HepG2 (cell line): ENCODE data around the gene HES2.

Experiments used
- CREM ChIP-seq, 2 experiments: sonication (generic) in 1 of 2; formaldehyde crosslinking in 1 of 2; IDR thresholded peaks; 2 replicates each; pipeline versions ENCODE4 v1.4.0 to v1.6.1; 2016 to 2020; ENCODE audit warnings: antibody characterized with exemption in 1 of 2, mild to moderate bottlenecking in 1 of 2, missing genetic modification reagents in 1 of 2
- DPF2 ChIP-seq: sonication (generic); formaldehyde crosslinking; IDR thresholded peaks from 2 replicates; pipeline ENCODE4 v1.4.0; 2020; ENCODE audit warnings: mild to moderate bottlenecking, low read depth, missing genetic modification reagents, borderline replicate concordance
- EZH2 ChIP-seq: conservative IDR thresholded peaks from 2 replicates; pipeline ENCODE4 v1.6.1; 2012; ENCODE audit warnings: mild to moderate bottlenecking, low read depth, low read length, moderate library complexity
- KDM1A ChIP-seq: IDR thresholded peaks from 2 replicates; pipeline ENCODE4 v1.6.1; 2016; ENCODE audit warnings: missing compliant biosample characterization
- POLR2A ChIP-seq, 2 experiments: IDR thresholded peaks; 2 replicates each; pipeline ENCODE4 v1.6.1; 2011; ENCODE audit warnings: low read depth in 2 of 2, low read length in 2 of 2, mild to moderate bottlenecking in 1 of 2, moderate library complexity in 1 of 2; ENCODE audit not compliant: insufficient read depth in 1 of 2
- SIX4 ChIP-seq: sonication (generic); formaldehyde crosslinking; IDR thresholded peaks from 2 replicates; pipeline ENCODE4 v1.4.0; 2020; ENCODE audit warnings: missing genetic modification reagents
- ZNF12 ChIP-seq: sonication (generic); formaldehyde crosslinking; IDR thresholded peaks from 2 replicates; pipeline ENCODE4 v1.5.0; 2020; ENCODE audit warnings: missing genetic modification reagents
- ZNF460 ChIP-seq: sonication (generic); formaldehyde crosslinking; IDR thresholded peaks from 2 replicates; pipeline ENCODE4 v1.5.1; 2020; ENCODE audit warnings: missing genetic modification reagents, mild to moderate bottlenecking, borderline replicate concordance
- TF ChIP-seq, protein P1 (sequence below): sonication (generic); formaldehyde crosslinking; IDR thresholded peaks from 2 replicates; pipeline ENCODE4 v1.5.0; 2020; ENCODE audit warnings: mild to moderate bottlenecking, missing genetic modification reagents, moderate library complexity
- TF ChIP-seq, protein P2 (sequence below): sonication (generic); formaldehyde crosslinking; IDR thresholded peaks from 2 replicates; pipeline ENCODE4 v1.5.0; 2020; ENCODE audit warnings: mild to moderate bottlenecking, missing genetic modification reagents
- TF ChIP-seq, protein P3 (sequence below), 2 experiments: sonication (generic) in 1 of 2; formaldehyde crosslinking in 1 of 2; IDR thresholded peaks; 2 replicates each; pipeline versions ENCODE4 v1.5.1 to v1.6.1; 2011 to 2020; ENCODE audit warnings: borderline replicate concordance in 1 of 2, low read depth in 1 of 2, low read length in 1 of 2, mild to moderate bottlenecking in 1 of 2, missing genetic modification reagents in 1 of 2, moderate library complexity in 1 of 2
- TF ChIP-seq, protein P4 (sequence below): sonication (generic); formaldehyde crosslinking; IDR thresholded peaks from 2 replicates; pipeline ENCODE4 v1.4.0; 2020; ENCODE audit warnings: missing genetic modification reagents, mild to moderate bottlenecking, borderline replicate concordance

DNA sequence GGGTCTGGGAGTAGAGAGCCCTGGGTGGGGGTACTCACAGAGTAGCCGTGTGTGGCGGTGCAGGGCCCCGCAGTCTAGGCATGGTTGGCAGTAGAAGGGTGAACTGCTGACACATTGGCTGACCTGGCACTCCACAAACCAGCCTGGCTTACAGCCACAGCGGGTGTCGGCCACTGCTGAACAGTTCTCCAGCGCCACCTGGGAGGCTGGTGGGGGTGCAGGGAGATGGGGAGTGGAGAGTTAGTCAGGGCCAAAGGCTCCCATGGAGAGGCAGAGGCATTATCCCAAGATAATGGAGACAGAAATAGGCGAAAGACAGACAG lies 44.8 kb upstream of the HES2 start:
- TF ChIP-seq, protein P1, sequence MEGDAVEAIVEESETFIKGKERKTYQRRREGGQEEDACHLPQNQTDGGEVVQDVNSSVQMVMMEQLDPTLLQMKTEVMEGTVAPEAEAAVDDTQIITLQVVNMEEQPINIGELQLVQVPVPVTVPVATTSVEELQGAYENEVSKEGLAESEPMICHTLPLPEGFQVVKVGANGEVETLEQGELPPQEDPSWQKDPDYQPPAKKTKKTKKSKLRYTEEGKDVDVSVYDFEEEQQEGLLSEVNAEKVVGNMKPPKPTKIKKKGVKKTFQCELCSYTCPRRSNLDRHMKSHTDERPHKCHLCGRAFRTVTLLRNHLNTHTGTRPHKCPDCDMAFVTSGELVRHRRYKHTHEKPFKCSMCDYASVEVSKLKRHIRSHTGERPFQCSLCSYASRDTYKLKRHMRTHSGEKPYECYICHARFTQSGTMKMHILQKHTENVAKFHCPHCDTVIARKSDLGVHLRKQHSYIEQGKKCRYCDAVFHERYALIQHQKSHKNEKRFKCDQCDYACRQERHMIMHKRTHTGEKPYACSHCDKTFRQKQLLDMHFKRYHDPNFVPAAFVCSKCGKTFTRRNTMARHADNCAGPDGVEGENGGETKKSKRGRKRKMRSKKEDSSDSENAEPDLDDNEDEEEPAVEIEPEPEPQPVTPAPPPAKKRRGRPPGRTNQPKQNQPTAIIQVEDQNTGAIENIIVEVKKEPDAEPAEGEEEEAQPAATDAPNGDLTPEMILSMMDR (CRISPR knock-in tag): peak; percentile 86
- TF ChIP-seq CREM (IDR thresholded peaks at IDR 0.05) (no peak), CREM (CRISPR knock-in tag; IDR thresholded peaks at IDR 0.05) (no peak), SIX4 (no peak), ZNF12 (CRISPR knock-in tag) (no peak), POLR2A (IDR thresholded peaks at IDR 0.05; ENCODE audit: insufficient read depth in 1 of 2, low read depth in 2 of 2, low read length in 2 of 2) (peak; percentile 3 to 17; a peak in 1 of 4 replicates), ZNF460 (no peak), KDM1A (CRISPR knock-in tag) (no peak), DPF2 (CRISPR knock-in tag) (no peak), EZH2 (no peak)
- TF ChIP-seq, protein P2, sequence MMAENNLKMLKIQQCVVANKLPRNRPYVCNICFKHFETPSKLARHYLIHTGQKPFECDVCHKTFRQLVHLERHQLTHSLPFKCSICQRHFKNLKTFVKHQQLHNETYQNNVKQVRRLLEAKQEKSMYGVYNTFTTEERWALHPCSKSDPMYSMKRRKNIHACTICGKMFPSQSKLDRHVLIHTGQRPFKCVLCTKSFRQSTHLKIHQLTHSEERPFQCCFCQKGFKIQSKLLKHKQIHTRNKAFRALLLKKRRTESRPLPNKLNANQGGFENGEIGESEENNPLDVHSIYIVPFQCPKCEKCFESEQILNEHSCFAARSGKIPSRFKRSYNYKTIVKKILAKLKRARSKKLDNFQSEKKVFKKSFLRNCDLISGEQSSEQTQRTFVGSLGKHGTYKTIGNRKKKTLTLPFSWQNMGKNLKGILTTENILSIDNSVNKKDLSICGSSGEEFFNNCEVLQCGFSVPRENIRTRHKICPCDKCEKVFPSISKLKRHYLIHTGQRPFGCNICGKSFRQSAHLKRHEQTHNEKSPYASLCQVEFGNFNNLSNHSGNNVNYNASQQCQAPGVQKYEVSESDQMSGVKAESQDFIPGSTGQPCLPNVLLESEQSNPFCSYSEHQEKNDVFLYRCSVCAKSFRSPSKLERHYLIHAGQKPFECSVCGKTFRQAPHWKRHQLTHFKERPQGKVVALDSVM (CRISPR knock-in tag): no peak
- TF ChIP-seq, protein P3, sequence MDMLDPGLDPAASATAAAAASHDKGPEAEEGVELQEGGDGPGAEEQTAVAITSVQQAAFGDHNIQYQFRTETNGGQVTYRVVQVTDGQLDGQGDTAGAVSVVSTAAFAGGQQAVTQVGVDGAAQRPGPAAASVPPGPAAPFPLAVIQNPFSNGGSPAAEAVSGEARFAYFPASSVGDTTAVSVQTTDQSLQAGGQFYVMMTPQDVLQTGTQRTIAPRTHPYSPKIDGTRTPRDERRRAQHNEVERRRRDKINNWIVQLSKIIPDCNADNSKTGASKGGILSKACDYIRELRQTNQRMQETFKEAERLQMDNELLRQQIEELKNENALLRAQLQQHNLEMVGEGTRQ (IDR thresholded peaks at IDR 0.05; ENCODE audit: low read depth, low read length): no peak
- TF ChIP-seq, protein P3 (CRISPR knock-in tag; IDR thresholded peaks at IDR 0.05; ENCODE audit: borderline replicate concordance): no peak
- TF ChIP-seq, protein P4, sequence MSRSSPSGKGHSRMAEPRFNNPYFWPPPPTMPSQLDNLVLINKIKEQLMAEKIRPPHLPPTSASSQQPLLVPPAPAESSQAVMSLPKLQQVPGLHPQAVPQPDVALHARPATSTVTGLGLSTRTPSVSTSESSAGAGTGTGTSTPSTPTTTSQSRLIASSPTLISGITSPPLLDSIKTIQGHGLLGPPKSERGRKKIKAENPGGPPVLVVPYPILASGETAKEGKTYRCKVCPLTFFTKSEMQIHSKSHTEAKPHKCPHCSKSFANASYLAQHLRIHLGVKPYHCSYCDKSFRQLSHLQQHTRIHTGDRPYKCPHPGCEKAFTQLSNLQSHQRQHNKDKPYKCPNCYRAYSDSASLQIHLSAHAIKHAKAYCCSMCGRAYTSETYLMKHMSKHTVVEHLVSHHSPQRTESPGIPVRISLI (CRISPR knock-in tag): no peak
